Body of pancreas (tissue), 4 donors: ENCODE results near the gene MOXD1.

Experiments used
- CTCF ChIP-seq, 7 experiments: fragments of 450-650 bp in 4 of 7; fragments of 200-600 bp in 3 of 7; sonication (generic) in 3 of 7; IDR thresholded peaks; one replicate each; pipeline ENCODE4 v1.5.1; 2016 to 2019; ENCODE audit warnings: antibody characterized with exemption in 7 of 7
- POLR2A ChIP-seq, 3 donors: fragments of 450-650 bp; IDR thresholded peaks; one replicate each; pipeline ENCODE4 v1.6.1; 2016; ENCODE audit warnings: antibody characterized with exemption in 3 of 3, mild to moderate bottlenecking in 2 of 3

DNA sequence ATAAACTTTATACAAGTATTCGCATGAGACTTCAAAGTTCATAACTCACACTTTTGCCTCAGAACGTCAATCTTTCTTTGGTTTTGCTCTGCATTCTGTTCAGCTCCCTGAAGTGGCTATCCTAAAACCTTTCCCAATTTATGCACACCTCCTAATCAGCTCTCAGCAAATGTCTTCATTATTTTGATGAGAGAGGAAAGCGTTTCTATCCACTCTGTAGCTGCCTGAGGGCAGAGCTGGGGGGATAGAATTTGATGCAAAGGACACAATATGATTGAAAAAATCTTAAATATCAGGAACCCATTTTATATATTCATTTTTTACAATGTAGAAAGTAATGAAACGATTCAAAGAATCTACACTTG is 66.8 kb downstream of the MOXD1 start:
- TF ChIP-seq CTCF (IDR thresholded peaks at IDR 0.05) (no peak), POLR2A (IDR thresholded peaks at IDR 0.05) (no peak)
